Effector CD4-positive, alpha-beta T cell (primary cell): ENCODE results near the gene HTR2A. TPM values are rescaled to one million over a fixed set of nuclear protein-coding genes. Genes with fewer than 3 reads are reported as not detected.

Experiments
- DNase-seq: peaks from one replicate; pipeline ENCODE4 v3.0.0-alpha.2; 2020
- total RNA-seq: gene quantifications from one replicate; lab custom pipeline; 2026; lab: John Stamatoyannopoulos, UW

Gene HTR2A
- total RNA-seq: not detected

DNA sequence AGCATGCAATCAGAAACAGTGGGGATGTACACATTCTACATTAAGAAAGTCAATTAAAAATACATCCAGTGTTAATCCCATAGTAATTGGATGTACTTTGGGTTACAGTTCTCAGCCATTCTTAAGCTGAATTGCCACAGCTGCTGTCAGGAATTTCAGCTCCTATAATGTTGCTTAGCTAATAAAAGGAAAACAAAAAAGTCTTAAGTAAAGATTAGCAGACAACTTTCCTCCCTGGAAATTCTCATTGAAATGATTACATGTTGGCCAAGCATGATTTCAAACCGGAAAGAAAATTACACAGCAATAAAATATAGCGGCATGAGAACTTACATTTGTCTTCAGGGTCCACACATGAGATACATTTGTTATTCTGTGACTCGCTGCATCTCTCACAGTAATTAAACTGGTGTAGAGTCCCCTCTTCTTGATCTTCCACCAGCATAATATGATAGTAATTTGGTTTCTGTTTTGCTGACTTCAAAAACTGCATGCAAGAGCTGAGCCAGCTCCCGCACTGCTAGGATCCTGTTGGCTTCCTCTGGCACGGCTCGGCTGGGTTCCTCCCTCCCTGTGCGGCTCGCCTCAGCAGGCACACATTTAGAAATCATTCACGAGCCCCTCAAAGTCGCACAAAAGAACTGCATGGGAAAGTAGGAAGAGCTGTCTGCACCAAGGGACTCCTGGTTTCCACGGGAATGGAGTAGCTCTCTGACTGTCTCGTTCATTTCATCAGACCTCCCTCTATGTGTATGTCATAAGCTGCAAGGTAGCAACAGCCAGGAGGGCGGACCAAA, at the start of gene HTR2A:
Gene HTR2A, minus strand, starts transcription at position 713 of the 797 bp plus-strand sequence. CDS start 1,147 bp downstream, outside the sequence.
- DNase-seq: no peak

DNA sequence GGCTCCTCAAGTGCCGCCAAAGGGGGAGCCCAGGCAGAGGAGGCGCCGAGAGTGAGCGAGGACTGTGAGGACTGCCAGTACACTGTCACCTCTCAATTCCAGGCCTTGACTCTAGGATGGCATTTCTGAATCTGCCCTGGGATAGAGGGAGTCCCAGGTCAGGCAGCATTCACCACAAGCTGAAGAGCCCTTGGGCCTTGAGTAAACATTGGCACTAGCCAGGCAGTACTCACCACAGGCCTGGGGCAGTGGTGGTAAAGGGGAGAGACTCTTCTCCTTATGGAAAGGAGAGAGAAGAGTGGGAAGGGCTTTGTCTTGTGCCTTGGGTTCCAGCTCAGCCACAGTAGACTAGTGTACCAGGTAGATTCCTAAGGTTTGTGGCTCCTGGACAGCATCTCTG, 39.7 kb upstream of the HTR2A start:
- no peak for DNase-seq

DNA sequence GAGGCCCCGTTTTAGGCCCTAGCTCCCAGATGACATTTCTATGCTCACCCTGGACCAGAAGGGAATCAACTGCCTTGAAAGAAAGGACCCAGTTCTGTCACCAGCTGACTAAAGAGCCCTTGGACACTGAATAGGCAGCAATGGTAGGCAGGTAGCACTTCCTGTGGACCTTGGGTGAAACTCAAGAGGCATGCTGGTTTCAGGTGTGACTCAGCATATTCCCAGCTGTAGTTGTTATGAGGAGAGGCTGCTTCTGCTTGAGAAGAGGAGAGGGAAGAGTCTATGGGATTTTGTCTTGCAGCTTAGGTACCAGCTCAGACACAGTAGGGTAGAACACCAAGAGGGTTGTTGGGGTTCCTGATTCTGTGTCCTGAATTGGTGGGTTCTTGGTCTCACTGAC, 37.9 kb upstream of the HTR2A start:
- DNase-seq: no peak

DNA sequence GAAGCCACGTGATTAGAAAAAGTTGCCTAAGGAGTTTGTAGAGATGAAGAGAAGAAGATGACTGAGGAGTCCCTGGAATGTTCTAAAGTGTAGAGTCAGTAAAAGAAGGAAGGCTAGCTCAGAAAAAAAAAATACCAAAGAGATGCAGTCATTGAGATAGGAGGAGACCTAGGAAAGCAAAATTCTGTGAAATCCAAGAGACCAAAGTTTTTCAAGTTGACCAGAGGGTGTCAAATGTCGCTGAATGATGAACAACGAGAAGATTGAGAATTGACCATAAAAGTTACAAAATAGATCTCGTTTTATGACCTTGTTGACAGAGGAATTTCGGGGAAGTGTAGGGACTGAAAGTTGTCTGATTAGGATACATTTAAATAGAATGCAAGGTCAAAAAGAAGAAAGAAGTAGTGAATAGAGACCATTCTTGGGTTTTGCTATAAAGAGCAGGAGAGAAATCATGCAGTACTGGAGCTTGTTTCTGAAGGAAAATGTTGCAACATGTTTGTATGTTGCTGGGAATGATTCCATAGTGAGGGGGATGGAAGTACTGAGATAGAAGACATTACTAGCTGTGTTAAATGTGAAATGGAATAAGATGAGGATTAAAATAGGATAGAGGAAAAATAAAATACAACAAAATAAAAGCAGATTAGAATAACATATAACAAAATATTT, 30.2 kb upstream of the HTR2A start:
- no peak for DNase-seq

DNA sequence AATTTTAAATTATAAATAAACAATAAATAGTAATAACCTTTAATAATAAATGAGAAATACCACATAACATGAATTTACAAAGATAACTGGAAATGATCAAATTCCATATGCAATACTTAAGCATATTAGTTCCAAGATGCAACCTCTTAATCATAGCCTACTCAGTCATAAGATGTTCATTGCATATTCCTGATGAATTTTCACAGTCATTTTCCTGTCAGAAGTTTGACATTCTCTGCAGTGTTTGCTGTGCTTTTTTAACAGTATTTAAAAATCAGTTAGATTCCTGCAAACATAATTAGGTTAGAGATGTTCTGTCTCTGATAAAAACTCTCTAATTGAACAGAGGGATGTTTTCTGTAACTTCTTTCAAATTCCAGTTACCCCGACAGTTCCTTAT, 28.6 kb upstream of the HTR2A start:
- DNase-seq: no peak

DNA sequence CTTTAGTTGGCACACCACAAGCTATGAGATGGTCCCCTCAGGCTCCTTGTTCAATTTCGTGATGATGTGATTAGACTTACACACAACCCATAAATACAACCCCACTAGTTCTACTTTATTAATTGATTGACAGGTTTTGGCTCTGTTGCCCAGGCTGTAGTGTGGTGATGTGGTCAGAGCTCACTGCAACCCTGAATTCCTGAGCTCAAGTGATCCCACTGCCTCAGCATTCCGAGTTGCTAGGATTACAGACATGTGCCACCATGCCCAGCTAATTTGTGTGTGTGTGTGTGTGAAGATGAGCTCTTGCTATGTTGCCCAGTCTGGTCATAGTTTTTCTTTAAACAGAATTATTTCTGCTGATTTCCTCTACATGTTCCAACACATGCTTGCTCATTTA, 17.5 kb upstream of the HTR2A start:
- DNase-seq: no peak

DNA sequence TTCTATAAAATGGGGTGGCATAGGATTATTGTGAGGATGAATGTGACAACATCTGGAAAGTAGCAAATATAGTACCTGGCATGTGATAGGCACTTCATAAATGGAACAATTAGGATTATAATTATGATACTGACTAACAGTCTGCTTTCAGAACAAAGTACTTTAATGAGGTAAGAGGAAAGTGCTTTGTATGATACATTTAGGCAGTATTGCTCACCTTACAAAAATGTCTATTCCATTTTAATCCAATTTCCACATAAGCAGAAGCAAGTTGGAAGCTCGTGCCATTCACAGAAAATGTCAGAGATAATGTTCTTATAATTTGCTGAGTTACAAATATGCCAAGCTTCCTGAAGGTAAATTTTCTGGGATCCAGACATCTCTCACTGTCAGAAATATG, 16.9 kb upstream of the HTR2A start:
- no peak for DNase-seq

DNA sequence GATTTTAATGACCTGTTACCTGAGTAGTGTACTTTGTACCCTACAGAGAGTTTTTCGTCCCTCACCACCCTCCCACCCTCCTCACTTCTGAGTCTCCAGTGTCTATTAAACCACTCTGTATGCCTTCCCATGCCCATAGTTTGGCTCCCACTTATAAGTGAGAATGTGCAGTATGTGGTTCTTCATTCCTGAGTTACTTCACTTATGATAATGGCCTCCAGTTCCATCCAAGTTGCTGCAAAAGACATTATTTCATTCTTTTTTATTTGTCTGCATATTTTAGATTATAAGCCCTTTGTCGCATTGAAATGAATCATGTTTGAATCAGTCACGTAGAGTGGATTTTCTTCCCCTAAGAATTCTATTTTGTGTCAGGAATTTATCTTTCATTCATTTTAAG, 12.2 kb upstream of the HTR2A start:
- DNase-seq: no peak

DNA sequence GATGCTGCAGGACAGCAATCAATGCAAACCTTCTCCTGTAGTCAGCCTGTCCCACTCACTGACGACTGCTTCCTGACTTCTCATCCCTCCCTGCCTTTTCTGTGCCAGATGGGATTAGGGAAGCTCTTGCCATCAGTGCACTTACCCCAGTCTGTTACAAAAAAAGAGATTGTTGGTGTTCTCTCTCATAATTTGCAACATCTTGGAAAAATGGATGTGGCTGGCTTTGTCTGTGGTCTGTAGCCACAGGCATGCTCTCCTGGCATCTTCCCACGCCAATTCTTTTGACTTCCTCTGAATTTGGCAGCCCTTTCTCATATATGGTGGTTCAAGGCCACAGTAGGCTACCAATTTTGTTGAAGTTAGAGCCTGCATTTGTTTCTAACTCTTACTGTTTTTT, 11.6 kb upstream of the HTR2A start:
- no peak for DNase-seq

DNA sequence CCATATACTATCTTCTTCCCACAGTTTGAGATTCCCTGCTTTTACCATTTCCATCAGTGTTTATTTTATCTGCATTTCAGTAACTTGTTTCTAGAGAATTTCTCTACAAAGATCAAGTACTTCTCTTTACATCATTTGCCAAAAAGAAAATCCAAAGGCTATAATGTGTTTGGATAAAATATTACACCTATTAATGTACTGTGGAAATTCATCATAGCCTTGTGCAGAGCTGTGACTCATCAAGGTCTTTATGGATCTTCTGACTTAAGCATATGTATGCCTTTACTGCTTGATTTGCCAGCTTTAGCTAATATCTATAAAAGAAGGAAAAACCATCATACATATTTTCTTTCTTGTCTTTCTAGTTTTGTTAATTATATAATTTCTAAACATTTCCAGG, 9.6 kb upstream of the HTR2A start:
- DNase-seq: no peak

DNA sequence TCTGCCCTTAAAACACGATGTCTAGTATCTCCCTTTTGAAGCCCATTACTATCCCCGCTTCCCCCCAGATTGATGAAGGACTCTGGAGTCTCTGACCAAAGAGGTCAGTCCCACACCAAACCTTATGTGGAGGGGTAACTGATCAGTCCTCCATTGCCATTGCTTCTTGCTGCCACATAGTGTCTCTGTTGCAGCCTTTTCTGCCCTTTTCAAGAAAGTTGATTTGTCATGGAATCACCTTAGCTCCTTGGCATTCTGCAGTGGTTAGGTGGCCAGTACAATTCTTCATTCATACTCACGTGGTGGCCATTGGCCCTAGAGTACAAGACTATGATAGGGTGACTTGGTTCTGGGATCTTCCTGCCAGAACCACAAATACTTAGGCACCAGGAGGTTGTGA, 8.4 kb upstream of the HTR2A start:
- no peak for DNase-seq

DNA sequence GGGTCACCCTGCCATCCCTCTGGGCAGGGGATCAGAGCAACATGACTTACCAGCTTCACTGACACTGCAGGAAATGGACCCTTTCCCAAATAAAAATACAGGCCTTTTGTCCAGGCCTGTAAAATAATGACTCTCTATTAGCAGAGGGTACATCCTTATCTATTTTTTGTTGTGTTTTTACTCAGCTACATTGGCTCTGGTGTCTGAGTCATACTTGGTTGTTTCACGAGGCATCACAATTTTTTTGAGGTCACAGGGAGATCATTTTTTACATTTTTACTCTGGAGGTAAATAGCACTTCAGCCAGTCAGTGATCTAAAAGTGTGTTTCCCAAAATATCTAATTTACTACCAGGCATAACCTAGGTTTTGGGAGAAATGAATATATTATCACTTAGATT, 6.9 kb upstream of the HTR2A start:
- DNase-seq: no peak

DNA sequence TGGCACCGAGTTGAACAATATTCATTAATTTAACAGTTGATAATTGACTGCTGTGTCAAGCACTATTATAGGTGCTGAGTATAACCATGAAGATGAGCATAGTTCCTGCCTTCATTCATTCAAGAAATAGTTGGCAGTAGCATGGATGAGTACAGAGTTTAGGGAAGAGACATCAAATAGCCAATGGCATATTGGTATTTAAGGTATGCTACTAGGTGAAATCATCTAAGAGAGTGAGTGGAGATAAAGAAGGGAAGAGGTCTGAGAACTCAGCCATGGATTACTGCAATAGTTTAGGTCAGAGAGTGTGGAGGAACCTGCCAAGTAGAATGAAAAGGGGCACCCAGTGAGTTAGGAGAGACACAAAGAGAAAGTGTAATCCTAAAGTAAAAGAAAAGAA, 4.9 kb upstream of the HTR2A start:
- DNase-seq: no peak

DNA sequence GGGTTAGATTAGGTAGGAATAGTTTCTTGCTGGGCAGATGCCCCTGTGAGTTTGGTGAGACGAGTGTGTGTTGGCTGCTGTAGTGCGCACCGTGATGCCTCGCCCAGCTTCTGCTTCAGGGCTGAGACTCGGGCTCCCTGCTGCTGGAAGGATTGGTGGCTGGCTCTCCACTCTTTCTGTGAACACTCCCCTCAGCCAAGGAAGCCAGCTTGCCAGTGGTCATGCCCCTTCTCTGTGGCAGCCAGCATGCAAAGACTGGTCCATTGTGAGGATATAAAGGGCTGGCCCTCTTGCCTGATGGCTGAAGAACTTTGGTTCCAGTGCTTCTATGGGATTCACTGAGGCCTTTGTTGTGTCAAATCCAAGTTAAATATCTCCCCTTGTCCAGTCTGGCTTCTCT, 2.9 kb upstream of the HTR2A start:
- DNase-seq: no peak

DNA sequence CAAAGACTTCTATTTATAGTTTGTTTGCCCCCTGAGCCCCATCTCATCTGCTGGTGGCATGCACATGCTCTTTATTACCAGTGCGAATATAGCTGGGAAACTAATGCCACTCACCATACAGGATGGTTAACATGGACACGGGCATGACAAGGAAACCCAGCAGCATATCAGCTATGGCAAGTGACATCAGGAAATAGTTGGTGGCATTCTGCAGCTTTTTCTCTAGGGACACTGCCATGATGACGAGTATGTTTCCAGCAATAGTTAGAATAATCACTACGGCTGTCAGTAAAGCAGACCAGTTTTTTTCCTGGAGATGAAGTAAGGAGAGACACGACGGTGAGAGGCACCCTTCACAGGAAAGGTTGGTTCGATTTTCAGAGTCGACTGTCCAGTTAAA, 1.5 kb downstream of the HTR2A start:
- no peak for DNase-seq

DNA sequence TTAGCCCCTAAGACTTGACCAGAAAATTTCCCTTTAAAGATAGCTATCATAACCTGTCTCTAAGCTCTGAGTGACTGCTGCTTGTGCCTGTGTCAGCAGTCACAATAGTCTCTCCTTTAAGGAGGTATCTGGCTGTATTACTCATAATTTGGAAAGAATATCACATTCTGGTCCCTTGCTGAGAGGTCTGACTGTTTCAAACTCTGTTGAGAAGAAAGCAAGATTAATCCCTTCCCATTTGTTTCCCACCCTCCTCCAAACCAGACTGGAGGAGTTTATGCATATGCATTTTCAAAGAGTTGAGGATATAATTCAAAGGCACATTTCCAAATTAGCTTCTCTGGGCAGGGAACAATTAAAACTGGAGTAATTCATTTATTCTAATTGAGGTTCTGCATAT, 2.3 kb downstream of the HTR2A start:
- DNase-seq: no peak

DNA sequence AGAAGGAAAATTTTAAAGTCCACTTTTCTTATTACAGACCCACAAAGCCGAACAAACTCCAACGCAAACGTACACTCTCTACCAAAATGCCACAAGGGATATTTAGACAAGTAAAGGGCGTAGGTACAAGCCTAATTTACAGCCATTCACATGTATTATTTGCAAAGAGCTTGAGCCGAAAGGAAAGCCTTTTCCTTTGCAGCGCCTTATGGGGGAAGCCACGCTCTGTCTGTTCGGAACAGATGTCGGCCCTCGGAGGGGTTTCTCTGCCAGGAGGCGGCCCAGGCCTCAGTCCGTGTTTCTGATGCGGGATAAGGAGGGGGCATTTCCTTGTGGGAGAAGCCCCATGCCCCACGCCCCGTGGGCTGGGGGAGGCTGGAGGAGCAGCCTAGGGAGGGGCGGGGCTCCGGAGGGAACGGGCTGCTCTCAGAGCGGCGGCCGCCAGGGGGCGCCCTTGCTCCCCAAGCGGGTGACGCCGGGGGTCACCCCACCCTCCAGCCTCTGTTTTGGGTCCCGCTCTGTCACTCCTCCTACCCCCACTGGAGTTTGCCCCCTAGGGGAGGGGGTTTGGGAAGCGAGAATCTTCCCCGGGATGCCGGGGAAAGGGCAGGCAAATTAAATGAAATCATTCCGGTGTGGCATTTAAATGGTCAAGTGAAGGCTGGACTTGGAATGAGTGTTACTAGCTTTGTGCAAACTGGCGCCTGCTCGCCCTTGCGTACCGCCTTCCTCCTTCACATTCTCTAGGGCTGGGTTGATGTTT, 2.9 kb downstream of the HTR2A start:
- DNase-seq: peak; percentile 25

DNA sequence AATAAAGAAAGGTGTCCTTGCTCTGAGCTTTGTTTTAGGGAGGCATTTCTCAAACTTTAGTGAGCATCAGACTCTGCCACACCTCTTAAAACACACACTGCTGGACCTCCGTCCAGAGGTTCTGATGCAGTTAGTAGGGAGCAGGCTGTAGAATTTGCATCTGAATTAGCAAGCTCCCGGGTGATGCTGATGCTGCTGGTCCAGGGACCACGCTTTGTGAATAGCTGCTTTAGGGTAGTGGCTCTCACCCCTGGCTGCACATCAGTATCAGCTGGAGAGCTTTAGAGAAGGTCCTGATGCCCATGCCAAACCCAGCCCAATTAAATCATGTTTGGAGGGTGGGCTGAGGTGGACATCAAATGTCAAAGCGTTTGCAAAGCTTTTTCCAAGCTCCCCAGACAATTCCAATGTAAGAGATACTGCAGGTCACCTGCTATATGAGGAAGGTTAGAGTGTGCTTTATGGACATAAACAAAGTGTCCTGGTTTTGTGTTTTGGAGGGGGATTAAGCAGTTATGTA, 3.6 kb downstream of the HTR2A start:
- no peak for DNase-seq

DNA sequence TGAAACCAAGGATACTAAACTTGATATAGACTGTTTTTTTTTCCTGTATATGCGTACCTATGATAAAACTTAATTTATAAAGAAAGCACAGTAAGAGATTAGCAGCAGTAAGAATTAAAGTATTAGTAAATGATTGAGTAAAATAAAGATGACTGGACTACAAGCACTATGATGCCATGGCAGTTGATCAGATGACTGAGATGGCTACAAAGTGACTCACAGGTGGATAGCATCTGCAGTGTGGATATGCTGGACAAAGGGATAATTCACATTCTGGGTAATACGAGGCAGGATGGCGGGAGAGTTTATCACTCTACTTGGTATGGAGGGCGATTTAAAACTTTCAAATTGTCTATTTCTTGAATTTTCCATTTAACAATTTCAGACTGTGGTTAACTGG, 11.8 kb downstream of the HTR2A start:
- DNase-seq: no peak

DNA sequence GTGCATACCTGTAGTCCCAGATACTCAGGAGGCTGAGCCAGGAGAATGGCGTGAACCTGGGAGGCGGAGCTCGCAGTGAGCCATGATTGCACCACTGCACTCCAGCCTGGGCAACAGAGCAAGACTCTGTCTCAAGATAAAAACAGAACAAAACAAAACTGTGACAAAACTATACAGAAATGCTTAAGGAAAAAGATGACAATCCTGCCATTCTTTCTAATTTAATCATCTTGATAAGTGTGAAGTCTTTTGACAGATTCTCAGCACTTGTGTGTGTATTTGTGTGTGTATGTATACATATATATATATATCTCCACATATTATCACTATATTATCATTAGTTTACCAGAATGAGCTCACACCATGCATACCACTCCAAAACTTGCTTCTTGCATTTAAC, 12.3 kb downstream of the HTR2A start:
- DNase-seq: no peak

DNA sequence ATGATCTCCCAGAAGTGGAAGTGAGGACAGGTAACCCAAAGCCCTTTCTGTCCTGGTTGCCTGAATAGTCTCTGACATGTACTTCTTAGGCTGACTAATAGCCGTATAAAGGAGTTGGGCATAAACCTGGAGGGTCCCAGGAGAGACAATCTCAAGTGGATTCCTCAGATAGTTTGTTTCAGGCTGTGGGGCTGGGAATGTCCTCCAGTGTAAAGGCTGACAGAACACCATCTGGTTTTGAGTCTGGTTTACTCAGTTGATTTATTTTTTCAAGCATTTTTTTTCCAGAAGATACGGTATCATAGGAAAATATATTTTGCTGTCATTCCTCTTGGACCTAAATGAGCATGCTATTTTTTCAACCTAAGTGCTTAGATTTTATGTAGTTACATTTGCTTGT, 15.2 kb downstream of the HTR2A start:
- DNase-seq: no peak

DNA sequence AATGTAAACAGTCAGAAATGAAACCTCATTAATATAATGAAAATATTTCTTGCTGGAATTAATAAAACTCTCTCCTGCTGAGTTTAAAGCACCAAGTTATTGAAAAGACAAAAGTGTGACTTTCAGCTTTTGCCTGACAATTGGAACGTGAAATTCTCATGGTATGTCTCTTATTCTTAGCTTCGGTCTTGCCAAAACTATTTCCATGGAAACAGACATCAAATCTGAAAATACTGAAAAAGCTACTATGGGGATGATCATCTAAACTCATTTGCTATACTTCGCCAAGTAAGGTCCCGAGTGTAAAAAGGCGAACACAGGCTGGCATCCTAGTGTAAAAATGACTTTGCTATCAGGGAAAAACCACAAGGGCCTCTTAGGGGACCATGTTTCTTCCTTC, 22.8 kb downstream of the HTR2A start:
- no peak for DNase-seq

DNA sequence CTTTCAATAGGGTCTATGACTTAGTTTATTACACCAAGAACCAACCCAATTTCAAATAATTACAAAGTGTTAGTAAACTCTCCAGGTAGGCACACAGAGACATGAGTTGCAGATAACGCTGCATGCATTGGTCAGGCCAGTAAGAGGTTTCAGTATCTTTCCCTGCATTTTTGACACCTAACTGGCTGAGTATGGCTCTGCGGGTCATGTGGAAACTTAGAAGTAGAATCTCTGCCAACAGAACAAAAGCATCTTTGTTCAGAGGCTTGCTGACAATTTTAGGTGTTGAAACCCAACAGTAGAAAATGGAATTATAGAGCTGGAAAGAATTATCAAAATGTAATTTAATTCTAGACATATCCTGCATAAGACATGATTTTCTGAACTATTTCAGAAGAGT, 25.3 kb downstream of the HTR2A start:
- no peak for DNase-seq

DNA sequence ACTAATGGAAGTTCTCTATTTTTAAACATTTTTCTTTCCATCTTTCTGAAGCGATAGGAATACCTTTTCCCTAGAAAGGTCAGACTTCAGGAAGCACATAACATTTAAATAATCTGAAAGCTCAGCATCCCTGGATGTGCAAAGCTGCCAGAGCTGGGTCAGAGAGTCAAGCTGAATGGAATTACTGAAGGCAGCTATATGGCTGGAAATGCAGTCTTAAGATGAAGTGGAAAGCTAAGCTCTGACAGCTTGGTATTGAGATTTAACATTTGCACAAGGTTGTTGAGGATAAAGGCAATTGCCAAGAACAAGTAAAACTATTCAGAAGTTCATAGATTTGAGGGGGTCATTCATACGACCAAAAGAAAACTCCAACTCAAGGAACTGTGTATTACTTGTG, 28.8 kb downstream of the HTR2A start:
- DNase-seq: no peak
